Lower leg skin (tissue), 4 donors: ENCODE measurements around the gene RPTOR. TPM values are rescaled to one million over a fixed set of nuclear protein-coding genes. Genes with fewer than 3 reads are reported as not detected.
A peak's percentile ranks its signal among the peaks of the same experiment; 100 is the strongest.

Source experiments
- DNase-seq, 2 donors: peaks; one replicate each; pipeline ENCODE4 v3.0.0-alpha.2; 2019; ENCODE audit warnings: low spot score in 2 of 2
- H3K4me3 ChIP-seq: fragments of 200-600 bp; sonication (generic); 2 replicates; pipeline ENCODE4 v1.5.1; 2017; ENCODE audit warnings: mild to moderate bottlenecking, low read depth; ENCODE audit not compliant: poor library complexity, severe bottlenecking
- CTCF ChIP-seq, 3 donors: fragments of 450-650 bp; IDR thresholded peaks; one replicate each; pipeline ENCODE4 v1.5.1; 2016; ENCODE audit warnings: antibody characterized with exemption in 3 of 3, mild to moderate bottlenecking in 3 of 3, moderate library complexity in 2 of 3
- POLR2A ChIP-seq, 2 donors: fragments of 450-650 bp; IDR thresholded peaks; one replicate each; pipeline ENCODE4 v1.6.1; 2016 to 2017; ENCODE audit warnings: antibody characterized with exemption in 2 of 2, mild to moderate bottlenecking in 1 of 2, moderate library complexity in 1 of 2
- WGBS, 2 donors: methylation state at CpG; one replicate each; pipeline ENCODE4 v1.1.5; 2018; 5-methylcytosine and 5-hydroxymethylcytosine counted together
- intact Hi-C: fragments of 100-400 bp; cut with DNase I; formaldehyde crosslinking; loops from one replicate; pipeline ENCODE4 v1.15.0; 2023; ENCODE audit warnings: low total_unique reads
- total RNA-seq, 4 donors: library from RNA; depleted of rRNA; stranded (reverse); fragments of >200 nt; gene quantifications; one replicate each; pipeline ENCODE4 v1.1.0, GENCODE V29; 2016

The RPTOR gene
- total RNA-seq, 4 donors from 2014 or later = 30.7 to 68.2 (median 39.8) TPM

- H3K4me3 ChIP-seq = no peak overlapping the region
- TF ChIP-seq POLR2A (IDR thresholded peaks at IDR 0.05) = no peak
- TF ChIP-seq CTCF (IDR thresholded peaks at IDR 0.05) = no peak
- WGBS, 2 donors = 96% methylated on average over 21 of the region's 21 CpGs
- peak in 1 of 2 donors; percentile 53 for DNase-seq
- intact Hi-C loops = no loop called here
Observed at GRCh38 chr17:80848449-80849102, 303.9 kb downstream of the RPTOR start.

GRCh38 chr17:80849119-80849518 lies 304.5 kb downstream of the RPTOR start:
- DNase-seq = no peak
- no peak overlapping the region for H3K4me3 ChIP-seq
- intact Hi-C loops = no loop called here
- 96 to 98% methylated on average over 12 of the region's 12 CpGs for WGBS, 2 donors
- TF ChIP-seq CTCF (IDR thresholded peaks at IDR 0.05) (no peak), POLR2A (IDR thresholded peaks at IDR 0.05) (no peak)

GRCh38 chr17:80850109-80850508 lies 305.5 kb downstream of the RPTOR start:
- TF ChIP-seq POLR2A (IDR thresholded peaks at IDR 0.05) (no peak), CTCF (IDR thresholded peaks at IDR 0.05) (no peak)
- H3K4me3 ChIP-seq = no peak overlapping the region
- WGBS, 2 donors = 97 to 100% methylated on average over 9 of the region's 9 CpGs
- intact Hi-C loops = no loop called here
- DNase-seq = no peak

- no peak for TF ChIP-seq CTCF (IDR thresholded peaks at IDR 0.05)
- no peak for TF ChIP-seq POLR2A (IDR thresholded peaks at IDR 0.05)
- 74 to 76% methylated on average over 6 of the region's 6 CpGs for WGBS, 2 donors
- no peak for DNase-seq
- H3K4me3 ChIP-seq = no peak overlapping the region
- intact Hi-C loops = no loop called here
Observed at GRCh38 chr17:80850817-80851216, 306.2 kb downstream of the RPTOR start.

GRCh38 chr17:80851277-80851925 lies 306.8 kb downstream of the RPTOR start:
- DNase-seq = no peak
- intact Hi-C loops = no loop called here
- TF ChIP-seq POLR2A (IDR thresholded peaks at IDR 0.05) (no peak), CTCF (IDR thresholded peaks at IDR 0.05) (no peak)
- whole genome bisulfite sequencing, 2 donors = 86 to 87% methylated on average over 17 of the region's 17 CpGs
- no peak overlapping the region for H3K4me3 ChIP-seq
